GM19397 (cell line): ENCODE data around the gene TMEM266.
"Not testable (repeated sequence)": the region's sequence is repeated elsewhere in the genome, so short reads cannot be mapped to it uniquely, and the experiment has no call there.

Source experiments
- ATAC-seq: cut with Tn5 transposase; IDR thresholded peaks from one replicate; pipeline ENCODE4 v1.9.1; 2021; ENCODE audit warnings: mild to moderate bottlenecking, moderate library complexity; ENCODE audit not compliant: unreplicated experiment

The TMEM266 gene

GRCh38 chr15:76059320-76060117 lies at the start of gene TMEM266:
TSS of gene TMEM266 (plus strand) at chr15:76059985. CDS start at chr15:76134264, 74,279 bp downstream.
- no peak for ATAC-seq

- no peak for ATAC-seq
Observed at GRCh38 chr15:76010613-76011012, 49.2 kb upstream of the TMEM266 start.

GRCh38 chr15:76011627-76012551 lies 47.9 kb upstream of the TMEM266 start, which contains the start of gene NRG4:
TSS of gene NRG4 (minus strand) at chr15:76012424. CDS start at chr15:76011230, 1,194 bp downstream.
- ATAC-seq: no peak

GRCh38 chr15:76013470-76013869 lies 46.3 kb upstream of the TMEM266 start:
- not testable (repeated sequence) for ATAC-seq

GRCh38 chr15:76024021-76024768 lies 35.6 kb upstream of the TMEM266 start:
- ATAC-seq: no peak

- no peak for ATAC-seq
Observed at GRCh38 chr15:76032046-76032445, 27.7 kb upstream of the TMEM266 start.

GRCh38 chr15:76033438-76033837 lies 26.3 kb upstream of the TMEM266 start:
- no peak for ATAC-seq

- ATAC-seq: no peak
Observed at GRCh38 chr15:76034111-76034510, 25.7 kb upstream of the TMEM266 start.

GRCh38 chr15:76035593-76035992 lies 24.2 kb upstream of the TMEM266 start:
- ATAC-seq: no peak

- no peak for ATAC-seq
Observed at GRCh38 chr15:76038512-76038911, 21.3 kb upstream of the TMEM266 start.

GRCh38 chr15:76054201-76054600 lies 5.6 kb upstream of the TMEM266 start:
- ATAC-seq: not testable (repeated sequence)

GRCh38 chr15:76056931-76057330 lies 2.9 kb upstream of the TMEM266 start:
- no peak for ATAC-seq

GRCh38 chr15:76057332-76058000 lies 2.3 kb upstream of the TMEM266 start:
- no peak for ATAC-seq

- ATAC-seq: no peak
Observed at GRCh38 chr15:76058714-76059319, 968 bp upstream of the TMEM266 start.

- ATAC-seq: no peak
Observed at GRCh38 chr15:76060118-76060989, 569 bp downstream of the TMEM266 start.

- no peak for ATAC-seq
Observed at GRCh38 chr15:76061700-76062099, 1.9 kb downstream of the TMEM266 start.

- no peak for ATAC-seq
Observed at GRCh38 chr15:76062286-76062685, 2.5 kb downstream of the TMEM266 start.

GRCh38 chr15:76064375-76064774 lies 4.6 kb downstream of the TMEM266 start:
- no peak for ATAC-seq

- no peak for ATAC-seq
Observed at GRCh38 chr15:76065245-76065644, 5.5 kb downstream of the TMEM266 start.
